ENCODE measurements around the gene ITPR1. TPM values are rescaled to one million over a fixed set of nuclear protein-coding genes. Genes with fewer than 3 reads are reported as not detected.

ITPR1 gene
- total RNA-seq, 1 donor from 2014 or later, result 6.7 TPM

DNA sequence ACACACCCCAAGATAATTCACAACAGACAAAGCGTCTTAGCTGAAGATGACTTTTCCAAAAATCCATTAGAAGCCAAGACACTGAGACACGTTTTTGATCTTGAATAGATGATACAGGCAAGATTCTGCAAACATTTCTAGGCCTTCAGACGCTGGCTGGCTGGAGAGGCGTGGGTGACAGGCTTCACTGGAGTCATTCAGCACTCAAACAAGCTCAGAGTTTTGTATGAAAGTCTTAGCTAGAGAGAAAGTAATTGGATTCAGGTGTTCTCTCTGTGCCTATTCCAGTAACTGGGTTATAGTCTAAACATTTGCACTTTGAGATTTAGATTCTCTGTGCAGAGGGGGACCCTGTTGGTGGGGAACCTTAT, 338.4 kb downstream of the ITPR1 start:
- no peaks in the 10 kb centered on the region for H3K27me3 Mint-ChIP-seq (ENCODE audit: low read depth, unreplicated experiment)
- Histone ChIP-seq H3K27me3 (ENCODE audit: insufficient read depth, low read length) (no peaks in the 10 kb centered on the region), H3K36me3 (ENCODE audit: insufficient read depth, low read length) (no peaks in the 10 kb centered on the region), H3K9ac (ENCODE audit: low read length) (peak overlapping the region; percentile 78), H3K9me3 (ENCODE audit: insufficient read depth, low read depth, low read length) (no peaks in the 10 kb centered on the region), H3K4me2 (ENCODE audit: low read length) (peak overlapping the region; percentile 80), H3K4me1 (ENCODE audit: insufficient read depth, low read length) (peaks cover 36% of the 10 kb centered on the region), H2AFZ (ENCODE audit: low read depth, low read length) (peak overlapping the region; percentile 6), H3K4me3 (ENCODE audit: insufficient read depth, low read depth, low read length) (no peak overlapping the region), H4K20me1 (ENCODE audit: insufficient read depth, low read length) (no peaks in the 10 kb centered on the region), H3K27ac (ENCODE audit: low read depth, low read length) (peak overlapping the region; percentile 95), H3K79me2 (ENCODE audit: insufficient read depth, low read length) (no peaks in the 10 kb centered on the region)
- DNase-seq (ENCODE audit: low read depth) (no peak), FAIRE-seq (no peak)
- TF ChIP-seq EZH2 (IDR thresholded peaks at IDR 0.05; ENCODE audit: insufficient read depth, low read length), result no peak
- TF ChIP-seq, protein P1, sequence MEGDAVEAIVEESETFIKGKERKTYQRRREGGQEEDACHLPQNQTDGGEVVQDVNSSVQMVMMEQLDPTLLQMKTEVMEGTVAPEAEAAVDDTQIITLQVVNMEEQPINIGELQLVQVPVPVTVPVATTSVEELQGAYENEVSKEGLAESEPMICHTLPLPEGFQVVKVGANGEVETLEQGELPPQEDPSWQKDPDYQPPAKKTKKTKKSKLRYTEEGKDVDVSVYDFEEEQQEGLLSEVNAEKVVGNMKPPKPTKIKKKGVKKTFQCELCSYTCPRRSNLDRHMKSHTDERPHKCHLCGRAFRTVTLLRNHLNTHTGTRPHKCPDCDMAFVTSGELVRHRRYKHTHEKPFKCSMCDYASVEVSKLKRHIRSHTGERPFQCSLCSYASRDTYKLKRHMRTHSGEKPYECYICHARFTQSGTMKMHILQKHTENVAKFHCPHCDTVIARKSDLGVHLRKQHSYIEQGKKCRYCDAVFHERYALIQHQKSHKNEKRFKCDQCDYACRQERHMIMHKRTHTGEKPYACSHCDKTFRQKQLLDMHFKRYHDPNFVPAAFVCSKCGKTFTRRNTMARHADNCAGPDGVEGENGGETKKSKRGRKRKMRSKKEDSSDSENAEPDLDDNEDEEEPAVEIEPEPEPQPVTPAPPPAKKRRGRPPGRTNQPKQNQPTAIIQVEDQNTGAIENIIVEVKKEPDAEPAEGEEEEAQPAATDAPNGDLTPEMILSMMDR (IDR thresholded peaks at IDR 0.05; ENCODE audit: insufficient read depth, low read depth, low read length), result no peak
- no peaks in the 10 kb centered on the region for H3K9me3 Mint-ChIP-seq (ENCODE audit: unreplicated experiment)
- peak overlapping the region; percentile 84 for H3K4me3 Mint-ChIP-seq (ENCODE audit: unreplicated experiment)
- H3K36me3 Mint-ChIP-seq (ENCODE audit: low read depth, unreplicated experiment), result peaks cover 1% of the 10 kb centered on the region
- peak overlapping the region; percentile 100 for H3K27ac Mint-ChIP-seq (ENCODE audit: unreplicated experiment)
- peaks cover 88% of the 10 kb centered on the region for H3K4me1 Mint-ChIP-seq (ENCODE audit: low read depth, unreplicated experiment)

DNA sequence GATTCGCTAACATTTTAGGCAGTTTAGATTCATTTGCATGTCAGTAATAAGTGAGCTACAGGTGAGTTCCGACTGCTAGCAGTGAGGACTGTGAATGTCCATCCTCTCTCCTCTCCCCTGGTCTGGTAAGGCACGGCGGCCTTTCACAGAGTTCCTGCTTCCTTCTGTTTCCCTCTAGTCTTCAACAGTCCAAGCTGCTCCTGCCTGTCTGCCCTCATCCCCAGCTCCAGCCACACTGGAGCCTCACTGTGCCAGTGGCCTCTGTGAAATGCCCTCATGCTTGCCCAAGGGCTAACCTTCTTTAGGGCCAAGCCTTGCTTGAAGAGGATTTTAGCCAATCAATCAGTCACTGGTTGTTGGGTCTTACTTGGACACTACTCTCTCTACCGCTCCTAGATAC, 340.3 kb downstream of the ITPR1 start:
- peaks cover 1% of the 10 kb centered on the region for H3K36me3 Mint-ChIP-seq (ENCODE audit: low read depth, unreplicated experiment)
- Histone ChIP-seq H4K20me1 (ENCODE audit: insufficient read depth, low read length) (no peaks in the 10 kb centered on the region), H3K4me2 (ENCODE audit: low read length) (no peak overlapping the region), H2AFZ (ENCODE audit: low read depth, low read length) (no peak overlapping the region), H3K27ac (ENCODE audit: low read depth, low read length) (no peak overlapping the region), H3K9ac (ENCODE audit: low read length) (no peak overlapping the region), H3K9me3 (ENCODE audit: insufficient read depth, low read depth, low read length) (no peaks in the 10 kb centered on the region), H3K79me2 (ENCODE audit: insufficient read depth, low read length) (no peaks in the 10 kb centered on the region), H3K36me3 (ENCODE audit: insufficient read depth, low read length) (no peaks in the 10 kb centered on the region), H3K4me3 (ENCODE audit: insufficient read depth, low read depth, low read length) (no peak overlapping the region), H3K4me1 (ENCODE audit: insufficient read depth, low read length) (peaks cover 30% of the 10 kb centered on the region), H3K27me3 (ENCODE audit: insufficient read depth, low read length) (no peaks in the 10 kb centered on the region)
- FAIRE-seq (no peak), DNase-seq (ENCODE audit: low read depth) (no peak)
- TF ChIP-seq, protein P1 (IDR thresholded peaks at IDR 0.05; ENCODE audit: insufficient read depth, low read depth, low read length), result no peak
- TF ChIP-seq EZH2 (IDR thresholded peaks at IDR 0.05; ENCODE audit: insufficient read depth, low read length), result no peak
- no peaks in the 10 kb centered on the region for H3K27me3 Mint-ChIP-seq (ENCODE audit: low read depth, unreplicated experiment)
- H3K4me1 Mint-ChIP-seq (ENCODE audit: low read depth, unreplicated experiment), result peaks cover 77% of the 10 kb centered on the region
- no peaks in the 10 kb centered on the region for H3K9me3 Mint-ChIP-seq (ENCODE audit: unreplicated experiment)
- peak overlapping the region; percentile 100 for H3K27ac Mint-ChIP-seq (ENCODE audit: unreplicated experiment)
- H3K4me3 Mint-ChIP-seq (ENCODE audit: unreplicated experiment), result peak overlapping the region; percentile 51

DNA sequence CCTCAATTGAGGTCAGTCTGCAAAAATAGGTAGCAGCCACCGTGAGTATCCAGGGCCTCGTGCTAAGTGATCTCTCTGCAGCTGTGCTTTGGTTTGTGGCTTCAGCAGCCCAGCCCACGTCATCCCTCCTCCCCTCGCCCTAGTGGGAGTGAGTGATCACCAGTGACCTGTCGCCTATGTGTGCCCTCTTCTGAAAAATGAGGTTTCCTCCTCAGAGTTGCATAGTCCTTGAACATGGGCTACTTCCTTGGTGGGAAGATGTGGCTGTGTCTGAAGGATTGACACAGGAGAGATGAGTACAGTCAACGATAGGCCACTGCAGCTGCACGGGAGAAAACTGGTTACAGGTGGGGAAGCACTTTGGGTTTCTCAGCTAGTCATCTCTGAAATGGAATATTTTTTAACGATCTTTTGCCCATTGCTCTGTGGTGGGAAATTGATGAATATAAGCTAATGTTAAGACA, 341.3 kb downstream of the ITPR1 start:
- Histone ChIP-seq H3K4me3 (ENCODE audit: insufficient read depth, low read depth, low read length) (no peak overlapping the region), H3K36me3 (ENCODE audit: insufficient read depth, low read length) (no peaks in the 10 kb centered on the region), H4K20me1 (ENCODE audit: insufficient read depth, low read length) (no peaks in the 10 kb centered on the region), H2AFZ (ENCODE audit: low read depth, low read length) (no peak overlapping the region), H3K27ac (ENCODE audit: low read depth, low read length) (no peak overlapping the region), H3K4me1 (ENCODE audit: insufficient read depth, low read length) (peaks cover 22% of the 10 kb centered on the region), H3K9me3 (ENCODE audit: insufficient read depth, low read depth, low read length) (no peaks in the 10 kb centered on the region), H3K79me2 (ENCODE audit: insufficient read depth, low read length) (no peaks in the 10 kb centered on the region), H3K4me2 (ENCODE audit: low read length) (no peak overlapping the region), H3K9ac (ENCODE audit: low read length) (no peak overlapping the region), H3K27me3 (ENCODE audit: insufficient read depth, low read length) (no peaks in the 10 kb centered on the region)
- H3K27ac Mint-ChIP-seq (ENCODE audit: unreplicated experiment), result peak overlapping the region; percentile 100
- FAIRE-seq (no peak), DNase-seq (ENCODE audit: low read depth) (peak; percentile 73)
- peaks cover 68% of the 10 kb centered on the region for H3K4me1 Mint-ChIP-seq (ENCODE audit: low read depth, unreplicated experiment)
- H3K27me3 Mint-ChIP-seq (ENCODE audit: low read depth, unreplicated experiment), result no peaks in the 10 kb centered on the region
- no peak for TF ChIP-seq EZH2 (IDR thresholded peaks at IDR 0.05; ENCODE audit: insufficient read depth, low read length)
- TF ChIP-seq, protein P1 (IDR thresholded peaks at IDR 0.05; ENCODE audit: insufficient read depth, low read depth, low read length), result no peak
- peak overlapping the region; percentile 27 for H3K4me3 Mint-ChIP-seq (ENCODE audit: unreplicated experiment)
- no peaks in the 10 kb centered on the region for H3K36me3 Mint-ChIP-seq (ENCODE audit: low read depth, unreplicated experiment)
- H3K9me3 Mint-ChIP-seq (ENCODE audit: unreplicated experiment), result no peaks in the 10 kb centered on the region
